ENCODE measurements around the gene XPNPEP1. TPM values are rescaled to one million over a fixed set of nuclear protein-coding genes. Genes with fewer than 3 reads are reported as not detected.

XPNPEP1 gene
- total and polyA plus RNA-seq, 2 donors from 2014 or later, result 34.4 to 62.4 TPM

DNA sequence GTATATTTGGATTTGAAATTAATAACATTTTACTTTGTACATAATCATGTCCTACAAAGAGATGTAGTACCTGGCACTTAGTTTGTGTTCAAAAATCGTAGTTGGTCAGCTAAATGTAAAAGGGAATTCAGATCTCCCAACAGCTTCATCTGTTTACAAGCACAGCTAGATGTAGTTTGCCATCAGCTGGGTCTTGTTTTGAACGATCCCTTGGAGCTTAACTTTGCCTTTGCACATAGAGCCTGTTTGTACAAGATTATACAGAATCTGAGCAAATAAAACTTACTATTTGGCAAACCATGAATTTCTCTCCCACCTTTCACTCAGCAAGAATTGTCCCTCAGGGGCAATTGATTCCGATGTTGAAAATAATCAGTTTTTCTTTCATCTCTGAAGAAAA, 48.3 kb upstream of the XPNPEP1 start:
- no peak overlapping the region for H3K9ac ChIP-seq (ENCODE audit: low read length in 3 of 3)
- H3K9me3 ChIP-seq (ENCODE audit: control insufficient read depth in 2 of 3, insufficient read depth in 1 of 3, low read length in 3 of 3), result no peaks in the 10 kb centered on the region
- H3K27me3 ChIP-seq (ENCODE audit: control insufficient read depth, insufficient read depth, low read length), result no peaks in the 10 kb centered on the region
- H3K27ac ChIP-seq (ENCODE audit: low read depth in 2 of 2, low read length in 2 of 2), result no peak overlapping the region
- TF ChIP-seq, protein P1, sequence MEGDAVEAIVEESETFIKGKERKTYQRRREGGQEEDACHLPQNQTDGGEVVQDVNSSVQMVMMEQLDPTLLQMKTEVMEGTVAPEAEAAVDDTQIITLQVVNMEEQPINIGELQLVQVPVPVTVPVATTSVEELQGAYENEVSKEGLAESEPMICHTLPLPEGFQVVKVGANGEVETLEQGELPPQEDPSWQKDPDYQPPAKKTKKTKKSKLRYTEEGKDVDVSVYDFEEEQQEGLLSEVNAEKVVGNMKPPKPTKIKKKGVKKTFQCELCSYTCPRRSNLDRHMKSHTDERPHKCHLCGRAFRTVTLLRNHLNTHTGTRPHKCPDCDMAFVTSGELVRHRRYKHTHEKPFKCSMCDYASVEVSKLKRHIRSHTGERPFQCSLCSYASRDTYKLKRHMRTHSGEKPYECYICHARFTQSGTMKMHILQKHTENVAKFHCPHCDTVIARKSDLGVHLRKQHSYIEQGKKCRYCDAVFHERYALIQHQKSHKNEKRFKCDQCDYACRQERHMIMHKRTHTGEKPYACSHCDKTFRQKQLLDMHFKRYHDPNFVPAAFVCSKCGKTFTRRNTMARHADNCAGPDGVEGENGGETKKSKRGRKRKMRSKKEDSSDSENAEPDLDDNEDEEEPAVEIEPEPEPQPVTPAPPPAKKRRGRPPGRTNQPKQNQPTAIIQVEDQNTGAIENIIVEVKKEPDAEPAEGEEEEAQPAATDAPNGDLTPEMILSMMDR (IDR thresholded peaks at IDR 0.05; ENCODE audit: borderline replicate concordance, extremely low read depth, insufficient read depth), result no peak
- no peaks in the 10 kb centered on the region for H3K36me3 ChIP-seq (ENCODE audit: control insufficient read depth in 2 of 3, insufficient read depth in 3 of 3, low read length in 3 of 3)
- H3K4me1 ChIP-seq (ENCODE audit: control insufficient read depth in 2 of 3, insufficient read depth in 2 of 3, low read depth in 1 of 3, low read length in 3 of 3), result peaks cover 6 to 13% (median 9%) of the 10 kb centered on the region in 3 donors
- no peak for FAIRE-seq
- intact Hi-C loops (cut with DNase I), result no loop called here
- H3K4me3 ChIP-seq (ENCODE audit: low read length in 3 of 3), result no peak overlapping the region
- no peak for DNase-seq

DNA sequence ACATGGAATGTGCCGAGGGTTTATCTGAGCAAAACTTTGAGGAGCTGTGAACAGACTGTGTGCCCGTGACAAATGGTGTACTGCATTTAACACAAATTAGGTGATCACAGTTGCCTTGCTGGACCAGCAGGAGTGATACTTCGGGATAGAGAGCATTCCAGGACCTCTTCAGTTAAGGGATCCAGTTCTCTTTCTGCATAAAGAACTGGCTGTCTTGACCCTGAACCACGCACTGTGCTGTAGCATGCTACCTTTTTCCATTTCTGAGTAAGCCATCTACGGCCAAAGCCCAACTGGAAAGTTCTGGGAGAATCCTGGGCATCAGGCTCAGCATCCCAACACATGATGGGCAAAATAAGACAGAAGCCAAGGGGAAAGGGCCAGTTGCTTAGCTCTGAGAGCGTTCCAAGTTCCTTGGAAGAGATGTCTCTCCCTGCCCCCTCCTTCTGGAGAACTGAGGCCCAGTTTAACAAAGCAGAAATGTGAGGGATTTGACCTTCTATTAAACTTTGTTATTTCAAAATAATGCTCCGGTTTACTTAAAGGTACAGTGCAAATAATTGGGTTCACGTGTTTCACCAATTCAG, 46.5 kb upstream of the XPNPEP1 start:
- FAIRE-seq, result no peak
- Histone ChIP-seq H3K4me1 (ENCODE audit: control insufficient read depth in 2 of 3, insufficient read depth in 2 of 3, low read depth in 1 of 3, low read length in 3 of 3) (peaks cover 3 to 8% (median 8%) of the 10 kb centered on the region in 3 donors), H3K27ac (ENCODE audit: low read depth in 2 of 2, low read length in 2 of 2) (no peak overlapping the region), H3K27me3 (ENCODE audit: control insufficient read depth, insufficient read depth, low read length) (no peaks in the 10 kb centered on the region), H3K36me3 (ENCODE audit: control insufficient read depth in 2 of 3, insufficient read depth in 3 of 3, low read length in 3 of 3) (no peaks in the 10 kb centered on the region), H3K4me3 (ENCODE audit: low read length in 3 of 3) (no peak overlapping the region), H3K9me3 (ENCODE audit: control insufficient read depth in 2 of 3, insufficient read depth in 1 of 3, low read length in 3 of 3) (no peaks in the 10 kb centered on the region), H3K9ac (ENCODE audit: low read length in 3 of 3) (no peak overlapping the region)
- TF ChIP-seq, protein P1 (IDR thresholded peaks at IDR 0.05; ENCODE audit: borderline replicate concordance, extremely low read depth, insufficient read depth), result no peak
- intact Hi-C loops (cut with DNase I), result no loop called here
- DNase-seq, result no peak

DNA sequence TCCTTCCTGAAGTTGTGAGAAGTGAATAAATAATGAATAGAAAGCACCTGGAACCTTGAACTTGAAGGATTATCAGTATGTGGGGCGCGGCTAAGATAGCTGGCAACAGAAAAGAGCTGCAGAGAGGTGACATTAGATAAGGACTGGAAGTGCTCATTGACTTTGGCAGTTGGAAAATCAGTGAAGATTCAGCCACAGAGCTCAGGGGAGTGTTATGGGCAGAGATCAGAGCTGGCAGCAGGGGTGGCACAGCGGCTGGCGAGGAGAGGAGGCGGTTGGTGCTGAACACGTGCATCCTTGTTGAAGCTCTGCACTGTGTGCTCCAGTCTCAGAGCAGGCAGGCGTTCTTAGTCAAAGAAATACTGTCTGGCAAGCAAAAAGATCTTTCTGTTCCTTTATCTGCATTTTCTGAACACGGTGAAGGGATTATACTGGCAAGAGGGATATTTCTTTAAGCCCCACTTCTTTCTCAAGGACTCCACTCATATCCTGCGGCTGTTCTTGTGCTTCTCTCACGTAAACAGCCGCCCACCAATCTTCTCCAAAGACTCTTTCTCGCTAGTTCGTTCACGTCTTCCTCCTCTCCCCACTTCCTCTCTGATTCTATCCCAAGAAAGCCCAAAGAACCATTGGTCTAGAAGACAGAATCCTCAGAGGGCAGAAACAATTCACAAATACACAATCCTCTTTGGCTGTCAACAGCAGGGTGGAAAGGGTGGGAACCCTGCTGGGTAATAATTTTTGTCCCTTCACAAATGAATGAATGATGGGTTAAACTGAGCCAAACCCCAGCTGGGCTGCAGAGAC, 45.8 kb upstream of the XPNPEP1 start:
- Histone ChIP-seq H3K27me3 (ENCODE audit: control insufficient read depth, insufficient read depth, low read length) (no peaks in the 10 kb centered on the region), H3K4me1 (ENCODE audit: control insufficient read depth in 2 of 3, insufficient read depth in 2 of 3, low read depth in 1 of 3, low read length in 3 of 3) (peaks cover 3 to 8% (median 8%) of the 10 kb centered on the region in 3 donors), H3K9me3 (ENCODE audit: control insufficient read depth in 2 of 3, insufficient read depth in 1 of 3, low read length in 3 of 3) (no peaks in the 10 kb centered on the region), H3K4me3 (ENCODE audit: low read length in 3 of 3) (no peak overlapping the region), H3K9ac (ENCODE audit: low read length in 3 of 3) (no peak overlapping the region), H3K36me3 (ENCODE audit: control insufficient read depth in 2 of 3, insufficient read depth in 3 of 3, low read length in 3 of 3) (no peaks in the 10 kb centered on the region), H3K27ac (ENCODE audit: low read depth in 2 of 2, low read length in 2 of 2) (no peak overlapping the region)
- TF ChIP-seq, protein P1 (IDR thresholded peaks at IDR 0.05; ENCODE audit: borderline replicate concordance, extremely low read depth, insufficient read depth), result no peak
- DNase-seq, result no peak
- no peak for FAIRE-seq
- intact Hi-C loops (cut with DNase I), result no loop called here

Measured in kidney (tissue), 14 donors.